Fibroblast of lung (primary cell): ENCODE measurements around the gene GRIK1.

Source experiments
- CTCF ChIP-seq, 2 donors: IDR thresholded peaks in 1 of 2; conservative IDR thresholded peaks in 1 of 2; 1 replicate in 1 of 2; 2 replicates in 1 of 2; pipeline ENCODE4 v1.5.1; 2011 to 2012; ENCODE audit warnings: low read length in 2 of 2, control low read depth in 1 of 2, inconsistent platforms in 1 of 2, low read depth in 1 of 2, mild to moderate bottlenecking in 1 of 2
- EZH2 ChIP-seq: IDR thresholded peaks from 2 replicates; pipeline ENCODE4 v1.5.1; 2012; ENCODE audit warnings: low read length, control low read depth, mild to moderate bottlenecking; ENCODE audit errors: missing control alignments

GRCh38 chr21:29953072-29953471 lies 13.3 kb upstream of the GRIK1 start:
- TF ChIP-seq CTCF (conservative IDR thresholded peaks at IDR 0.05 in 1 of 2, IDR thresholded peaks at IDR 0.05 in 1 of 2; ENCODE audit: low read depth in 1 of 2, low read length in 2 of 2) (no peak), EZH2 (no peak)
